Progenitor cell of endocrine pancreas (in vitro differentiated cells): ENCODE data around the gene N4BP2L2. TPM values are rescaled to one million over a fixed set of nuclear protein-coding genes. Genes with fewer than 3 reads are reported as not detected.
A peak's percentile ranks its signal among the peaks of the same experiment; 100 is the strongest.

Source experiments
- DNase-seq: peaks from one replicate; pipeline ENCODE4 v3.0.0; 2021; ENCODE audit warnings: low spot score; ENCODE audit not compliant: unreplicated experiment
- H3K27ac Mint-ChIP-seq: 2 replicates; pipeline ENCODE4 v1.8.0; 2021; ENCODE audit warnings: mild to moderate bottlenecking, moderate library complexity, mixed read lengths
- H3K27me3 Mint-ChIP-seq: 2 replicates; pipeline ENCODE4 v1.8.0; 2021; ENCODE audit warnings: mixed read lengths
- H3K36me3 Mint-ChIP-seq: 2 replicates; pipeline ENCODE4 v1.8.0; 2022; ENCODE audit warnings: mixed read lengths; ENCODE audit not compliant: insufficient read depth
- H3K4me1 Mint-ChIP-seq: 2 replicates; pipeline ENCODE4 v1.8.0; 2021; ENCODE audit warnings: low read depth, mixed read lengths
- H3K4me3 Mint-ChIP-seq: 2 replicates; pipeline ENCODE4 v1.8.0; 2021; ENCODE audit warnings: low read depth, mild to moderate bottlenecking, moderate library complexity, mixed read lengths
- H3K9me3 Mint-ChIP-seq: 2 replicates; pipeline ENCODE4 v1.8.0; 2021; ENCODE audit warnings: low read depth, mixed read lengths
- long read RNA-seq: library from polyadenylated mRNA; unstranded; transcript quantifications from one replicate; pipeline ENCODE4 v2.0.0, GENCODE V29; 2020
- total RNA-seq: library from RNA; stranded (reverse); gene quantifications from 2 replicates; pipeline ENCODE4 v1.2.1, GENCODE V29; 2021
- TF ChIP-seq, protein P1 (sequence below): fragments of 200-600 bp; sonication (generic); IDR thresholded peaks from one replicate; pipeline ENCODE4 v1.5.0; 2021; ENCODE audit warnings: antibody characterized with exemption, mild to moderate bottlenecking; ENCODE audit not compliant: unreplicated experiment

The N4BP2L2 gene
- total RNA-seq, result 155 TPM in 2 replicates
- long read RNA-seq, full-length matches to known transcripts, result 49 of 258 reads
- long read RNA-seq, partial matches to known transcripts, result 159 of 258 reads
- long read RNA-seq, other reads (novel, unspliced or antisense), result 50 of 258 reads

DNA sequence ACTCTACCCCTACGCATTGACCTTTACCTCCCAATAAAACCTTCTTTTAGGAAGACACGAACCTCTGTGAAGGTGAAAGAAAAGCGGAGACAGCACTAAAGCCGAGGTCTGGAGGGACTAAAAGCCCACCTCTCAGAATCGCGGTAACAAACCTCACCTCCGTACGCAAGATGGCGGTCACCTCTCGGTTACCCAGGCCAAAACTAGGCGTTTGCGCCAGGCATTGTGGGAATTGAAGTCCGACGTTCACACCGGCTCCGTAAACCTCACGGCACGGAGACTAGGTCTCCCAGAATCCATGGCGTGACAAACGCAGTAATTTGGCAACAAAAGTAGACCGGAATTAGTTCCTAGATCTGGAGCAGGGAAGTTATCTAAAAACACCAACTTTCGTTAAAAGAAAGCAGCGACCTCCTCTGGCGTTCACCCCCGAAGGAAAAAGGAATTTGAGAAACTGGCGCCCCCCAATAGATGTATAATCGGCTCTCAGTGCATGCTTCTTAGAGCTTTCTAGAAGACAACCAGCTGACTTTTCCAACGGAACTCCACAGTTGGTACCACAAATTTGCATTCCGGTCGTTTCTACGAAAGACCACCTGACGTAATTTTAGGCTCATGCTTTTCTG lies at the start of gene N4BP2L2:
TSS of gene N4BP2L2 (minus strand) at position 175 of the 626 bp plus-strand sequence. CDS start 1,768 bp downstream, outside the sequence.
- H3K27ac Mint-ChIP-seq, result peak within 1 kb of the TSS; percentile 99
- TF ChIP-seq, protein P1, sequence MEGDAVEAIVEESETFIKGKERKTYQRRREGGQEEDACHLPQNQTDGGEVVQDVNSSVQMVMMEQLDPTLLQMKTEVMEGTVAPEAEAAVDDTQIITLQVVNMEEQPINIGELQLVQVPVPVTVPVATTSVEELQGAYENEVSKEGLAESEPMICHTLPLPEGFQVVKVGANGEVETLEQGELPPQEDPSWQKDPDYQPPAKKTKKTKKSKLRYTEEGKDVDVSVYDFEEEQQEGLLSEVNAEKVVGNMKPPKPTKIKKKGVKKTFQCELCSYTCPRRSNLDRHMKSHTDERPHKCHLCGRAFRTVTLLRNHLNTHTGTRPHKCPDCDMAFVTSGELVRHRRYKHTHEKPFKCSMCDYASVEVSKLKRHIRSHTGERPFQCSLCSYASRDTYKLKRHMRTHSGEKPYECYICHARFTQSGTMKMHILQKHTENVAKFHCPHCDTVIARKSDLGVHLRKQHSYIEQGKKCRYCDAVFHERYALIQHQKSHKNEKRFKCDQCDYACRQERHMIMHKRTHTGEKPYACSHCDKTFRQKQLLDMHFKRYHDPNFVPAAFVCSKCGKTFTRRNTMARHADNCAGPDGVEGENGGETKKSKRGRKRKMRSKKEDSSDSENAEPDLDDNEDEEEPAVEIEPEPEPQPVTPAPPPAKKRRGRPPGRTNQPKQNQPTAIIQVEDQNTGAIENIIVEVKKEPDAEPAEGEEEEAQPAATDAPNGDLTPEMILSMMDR, result no peak
- no peaks in the 10 kb centered on the region for H3K27me3 Mint-ChIP-seq
- H3K36me3 Mint-ChIP-seq, result peaks cover 23% of the 10 kb centered on the region
- peak within 1 kb of the TSS; percentile 96 for H3K4me3 Mint-ChIP-seq
- peaks cover 20% of the 10 kb centered on the region for H3K4me1 Mint-ChIP-seq
- peak; percentile 76 for DNase-seq
- H3K9me3 Mint-ChIP-seq, result peaks cover 5% of the 10 kb centered on the region

DNA sequence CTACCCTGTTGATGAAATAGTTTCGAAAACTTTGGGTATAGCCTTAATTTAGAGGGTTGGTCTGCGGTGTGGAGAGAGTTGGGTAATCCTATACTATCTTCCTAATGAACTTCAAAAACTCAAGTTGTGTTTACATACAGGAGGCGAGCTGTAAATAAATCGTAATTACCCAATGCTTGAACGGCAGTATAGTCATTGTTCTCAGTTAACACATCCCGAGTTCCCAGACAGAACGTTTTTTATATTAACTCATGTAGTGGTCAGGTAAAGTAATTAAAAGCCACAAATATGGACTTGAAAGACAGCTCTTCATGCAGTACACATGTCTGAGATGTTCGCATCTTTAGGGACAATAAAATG lies 49.2 kb upstream of the N4BP2L2 start:
- TF ChIP-seq, protein P1, result no peak
- peaks cover 13% of the 10 kb centered on the region for H3K27me3 Mint-ChIP-seq
- H3K4me3 Mint-ChIP-seq, result peak overlapping the region; percentile 90
- peaks cover 32% of the 10 kb centered on the region for H3K4me1 Mint-ChIP-seq
- no peak for DNase-seq
- H3K36me3 Mint-ChIP-seq, result no peaks in the 10 kb centered on the region
- H3K27ac Mint-ChIP-seq, result peak overlapping the region; percentile 96
- no peaks in the 10 kb centered on the region for H3K9me3 Mint-ChIP-seq

DNA sequence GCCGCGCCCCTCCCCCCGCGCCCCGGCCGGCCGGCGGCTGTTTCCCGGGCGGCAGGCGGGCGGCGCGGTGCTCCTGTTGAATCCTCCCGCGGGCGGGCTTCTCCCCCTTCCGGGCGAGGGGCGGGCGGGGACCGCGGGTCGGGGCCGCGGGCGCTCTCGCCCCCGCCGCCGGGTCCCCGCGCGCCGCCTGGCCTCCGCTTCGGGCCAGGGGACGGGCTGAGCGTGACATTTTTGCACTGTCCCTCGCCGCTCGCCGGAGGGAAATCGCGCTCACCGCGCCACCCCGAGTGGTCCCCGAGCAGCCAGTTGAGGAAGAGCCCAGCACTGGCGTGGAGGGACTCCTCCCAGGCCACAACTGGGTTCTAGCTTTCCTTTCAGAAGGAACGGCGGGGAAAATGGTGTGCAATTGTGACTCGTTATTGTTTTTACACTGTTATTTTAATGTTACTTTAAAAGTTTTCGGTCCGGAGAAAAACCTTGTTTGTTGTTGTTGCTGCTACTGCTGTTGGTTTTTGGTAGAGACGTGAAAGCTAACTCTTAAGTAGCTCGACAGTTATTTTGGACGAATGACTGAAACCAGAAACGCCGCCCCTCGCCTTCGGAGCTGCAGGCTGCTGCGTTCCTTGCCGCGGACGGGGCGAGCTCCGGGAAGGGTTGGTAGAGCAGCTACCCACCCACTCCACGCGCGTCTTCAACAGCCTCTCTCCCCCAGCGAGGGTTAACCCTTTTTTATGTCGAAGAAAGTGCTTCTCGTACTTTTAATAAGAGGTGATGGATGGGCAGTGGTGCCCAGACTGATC lies 48.6 kb upstream of the N4BP2L2 start:
- peaks cover 30% of the 10 kb centered on the region for H3K4me1 Mint-ChIP-seq
- peak overlapping the region; percentile 96 for H3K27ac Mint-ChIP-seq

DNA sequence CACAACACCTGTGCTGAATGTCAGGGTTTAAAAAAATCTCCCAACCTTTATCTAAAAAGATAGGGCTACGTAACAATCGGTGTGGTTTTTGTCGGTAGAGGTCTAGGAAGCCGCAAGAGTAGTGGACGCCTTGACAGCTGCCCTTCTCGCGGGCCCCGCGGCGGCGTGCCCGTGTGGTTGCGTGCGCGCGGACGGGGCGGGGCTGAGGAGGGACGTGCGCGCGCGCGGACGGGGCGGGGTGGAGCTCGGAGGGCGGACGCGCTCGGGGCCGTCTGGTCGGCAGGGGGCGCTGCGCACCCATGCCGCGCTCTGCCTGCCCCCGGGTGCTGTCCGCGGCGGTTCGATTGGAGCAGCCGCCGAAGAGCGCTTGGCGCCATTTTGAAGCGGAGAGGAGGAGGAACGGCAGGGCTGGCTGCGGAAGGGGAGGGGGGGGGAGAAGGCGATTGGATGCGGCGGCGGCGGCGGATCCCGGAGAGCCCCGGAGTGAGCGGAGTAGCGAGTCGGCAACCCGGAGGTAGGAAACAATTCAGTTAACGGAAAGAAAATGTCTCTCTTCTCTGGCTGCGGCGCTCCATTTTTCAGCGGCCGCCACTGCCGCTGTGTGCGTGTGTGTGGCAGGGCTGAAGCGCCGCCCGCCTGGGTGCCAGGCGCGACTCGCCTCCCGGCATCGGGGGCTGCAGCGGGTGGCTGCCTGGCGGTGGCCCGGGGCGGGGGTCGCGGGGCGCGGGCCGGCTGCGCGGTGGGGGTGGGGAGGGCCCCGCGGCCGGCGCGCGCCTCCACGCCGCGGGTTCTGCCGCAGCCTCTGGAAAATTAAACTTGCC lies 47.7 kb upstream of the N4BP2L2 start, which contains the start of gene PDS5B:
TSS of gene PDS5B (plus strand) at position 373 of the 821 bp plus-strand sequence. CDS start 62,321 bp downstream, outside the sequence.
- no peaks in the 10 kb centered on the region for H3K36me3 Mint-ChIP-seq
- peak within 1 kb of the TSS; percentile 96 for H3K27ac Mint-ChIP-seq
- H3K9me3 Mint-ChIP-seq, result no peaks in the 10 kb centered on the region
- H3K4me1 Mint-ChIP-seq, result peaks cover 30% of the 10 kb centered on the region
- TF ChIP-seq, protein P1, result peak; percentile 94
- peak; percentile 94 for DNase-seq
- peak within 1 kb of the TSS; percentile 90 for H3K4me3 Mint-ChIP-seq
- peaks cover 13% of the 10 kb centered on the region for H3K27me3 Mint-ChIP-seq

More for the DNA sequence above, 48.6 kb upstream of the N4BP2L2 start:
- DNase-seq, result peak; percentile 53
- Mint-ChIP-seq H3K36me3 (no peaks in the 10 kb centered on the region), H3K9me3 (no peaks in the 10 kb centered on the region), H3K4me3 (peak overlapping the region; percentile 90), H3K27me3 (peaks cover 13% of the 10 kb centered on the region)
- TF ChIP-seq, protein P1, result no peak
